ENCODE data around the gene GSTA4. TPM values are rescaled to one million over a fixed set of nuclear protein-coding genes. Genes with fewer than 3 reads are reported as not detected.

GSTA4 gene
- total and polyA plus RNA-seq, 2 of the 13 experiments (the other 11 are each of a cell fraction or from before 2014, with no cell fraction given) = 34.1 to 53.6 TPM

DNA sequence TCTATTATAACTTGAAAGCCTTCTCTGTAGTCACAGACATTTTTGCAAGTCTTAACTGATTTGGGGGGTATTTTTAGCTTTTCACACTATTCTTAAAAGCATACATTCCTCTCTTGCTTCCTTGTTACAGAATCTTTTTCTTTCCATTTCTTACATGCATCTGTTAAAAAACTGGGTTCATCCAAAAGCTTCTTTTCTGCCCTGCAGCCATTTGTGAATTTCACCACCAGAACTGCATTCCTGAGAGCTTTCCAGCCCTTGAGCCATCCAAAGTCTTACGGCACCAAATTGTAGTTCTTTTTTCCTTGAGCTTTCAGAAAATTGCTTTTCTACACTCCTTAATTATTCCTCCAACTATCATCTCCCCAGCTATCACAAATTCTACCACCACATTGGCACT, 19.7 kb upstream of the GSTA4 start:
- peaks cover 30 to 85% of the 10 kb centered on the region in 2 experiments for H3K36me3 ChIP-seq (replicated peaks in 1 of 2; ENCODE audit: control insufficient read depth in 1 of 2, insufficient read depth in 2 of 2, low read length in 2 of 2)
- H3K9me3 ChIP-seq (ENCODE audit: low read length) = no peaks in the 10 kb centered on the region
- peaks cover 12% of the 10 kb centered on the region for H3K4me1 ChIP-seq (ENCODE audit: insufficient read depth, low read length)
- in situ Hi-C loops (cut with HindIII; ENCODE audit: extremely low pct_ligation_motif_present, low pct_unique_long_range_greater_than_20kb) = no loop called here
- no peak overlapping the region for H3K27ac ChIP-seq (ENCODE audit: extremely low read length, insufficient read depth, low read length)
- intact Hi-C loops (cut with micrococcal nuclease; ENCODE audit: unreplicated experiment) = no loop called here
- ChIA-PET POLR2A (no interaction called here), CTCF (ENCODE audit: low intra/inter-chr PET ratio, low total read pairs) (no interaction called here)
- H4K20me1 ChIP-seq (ENCODE audit: insufficient read depth, low read length) = no peaks in the 10 kb centered on the region
- H3K4me2 ChIP-seq (ENCODE audit: low read depth, low read length) = no peak overlapping the region
- BruUV-seq (replicated peaks) = no TSS peak
- no peak overlapping the region for H2AFZ ChIP-seq (ENCODE audit: low read length)
- TF ChIP-seq ZNF766 (CRISPR knock-in tag; IDR thresholded peaks at IDR 0.05; ENCODE audit: borderline replicate concordance) (no peak), FOSL1 (CRISPR knock-in tag; IDR thresholded peaks at IDR 0.05; ENCODE audit: borderline replicate concordance) (no peak)
- H3K79me2 ChIP-seq (ENCODE audit: insufficient read depth, low read length) = no peaks in the 10 kb centered on the region
- ATAC-seq (no peak), DNase-seq (ENCODE audit: low spot score) (no peak), FAIRE-seq (no peak)
- no peak overlapping the region for H3K4me3 ChIP-seq (replicated peaks in 1 of 3; ENCODE audit: insufficient read depth in 1 of 3, low read depth in 2 of 3, low read length in 3 of 3)
- H3K27me3 ChIP-seq (ENCODE audit: control insufficient read depth in 1 of 2, insufficient read depth in 2 of 2, low read length in 2 of 2) = no peaks in the 10 kb centered on the region
- whole genome bisulfite sequencing (ENCODE audit: low lambda C conversion rate) = 98% methylated on average over 1 of the region's 1 CpG
- H3K9ac ChIP-seq (ENCODE audit: insufficient read depth, low read depth, low read length) = no peak overlapping the region

DNA sequence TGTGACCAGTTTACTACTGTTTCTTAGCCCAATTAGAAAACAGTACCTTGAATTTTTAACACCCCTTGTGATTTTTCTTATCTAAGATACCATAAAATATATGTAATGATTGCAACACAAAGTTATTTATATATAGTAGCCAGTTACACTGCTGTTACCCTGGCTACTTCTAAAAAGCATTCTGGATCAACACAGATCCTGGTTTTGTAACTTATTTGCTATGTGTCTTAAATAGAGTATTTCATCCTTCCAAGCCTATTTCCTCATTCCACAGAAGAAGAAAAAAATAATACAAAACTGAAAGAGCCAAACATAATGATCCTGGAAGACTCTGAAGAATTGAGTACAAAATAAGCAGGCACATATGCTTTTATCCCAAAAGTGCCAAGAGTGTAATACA, 19.0 kb upstream of the GSTA4 start:
- no peak overlapping the region for H3K9ac ChIP-seq (ENCODE audit: insufficient read depth, low read depth, low read length)
- H3K79me2 ChIP-seq (ENCODE audit: insufficient read depth, low read length) = no peaks in the 10 kb centered on the region
- no peaks in the 10 kb centered on the region for H3K9me3 ChIP-seq (ENCODE audit: low read length)
- in situ Hi-C loops (cut with HindIII; ENCODE audit: extremely low pct_ligation_motif_present, low pct_unique_long_range_greater_than_20kb) (no loop called here), intact Hi-C loops (cut with micrococcal nuclease; ENCODE audit: unreplicated experiment) (no loop called here)
- ChIA-PET CTCF (ENCODE audit: low intra/inter-chr PET ratio, low total read pairs) (no interaction called here), POLR2A (no interaction called here)
- no peak overlapping the region for H3K4me2 ChIP-seq (ENCODE audit: low read depth, low read length)
- peaks cover 32 to 92% of the 10 kb centered on the region in 2 experiments for H3K36me3 ChIP-seq (replicated peaks in 1 of 2; ENCODE audit: control insufficient read depth in 1 of 2, insufficient read depth in 2 of 2, low read length in 2 of 2)
- no peak overlapping the region for H2AFZ ChIP-seq (ENCODE audit: low read length)
- no peak for TF ChIP-seq IKZF4 (CRISPR knock-in tag; IDR thresholded peaks at IDR 0.05; ENCODE audit: borderline replicate concordance, low read depth, not compliant biosample characterization)
- no peak for TF ChIP-seq JDP2 (CRISPR knock-in tag; IDR thresholded peaks at IDR 0.05; ENCODE audit: borderline replicate concordance)
- TF ChIP-seq, protein P1, sequence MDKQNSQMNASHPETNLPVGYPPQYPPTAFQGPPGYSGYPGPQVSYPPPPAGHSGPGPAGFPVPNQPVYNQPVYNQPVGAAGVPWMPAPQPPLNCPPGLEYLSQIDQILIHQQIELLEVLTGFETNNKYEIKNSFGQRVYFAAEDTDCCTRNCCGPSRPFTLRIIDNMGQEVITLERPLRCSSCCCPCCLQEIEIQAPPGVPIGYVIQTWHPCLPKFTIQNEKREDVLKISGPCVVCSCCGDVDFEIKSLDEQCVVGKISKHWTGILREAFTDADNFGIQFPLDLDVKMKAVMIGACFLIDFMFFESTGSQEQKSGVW (CRISPR knock-in tag; IDR thresholded peaks at IDR 0.05; ENCODE audit: borderline replicate concordance) = no peak
- TF ChIP-seq ZBTB20 (CRISPR knock-in tag; IDR thresholded peaks at IDR 0.05; ENCODE audit: borderline replicate concordance, low read depth) = no peak
- no peak for TF ChIP-seq ZNF350 (CRISPR knock-in tag; IDR thresholded peaks at IDR 0.05; ENCODE audit: borderline replicate concordance, low read depth)
- no peak for TF ChIP-seq SMAD3 (CRISPR knock-in tag; IDR thresholded peaks at IDR 0.05)
- TF ChIP-seq, protein P2, sequence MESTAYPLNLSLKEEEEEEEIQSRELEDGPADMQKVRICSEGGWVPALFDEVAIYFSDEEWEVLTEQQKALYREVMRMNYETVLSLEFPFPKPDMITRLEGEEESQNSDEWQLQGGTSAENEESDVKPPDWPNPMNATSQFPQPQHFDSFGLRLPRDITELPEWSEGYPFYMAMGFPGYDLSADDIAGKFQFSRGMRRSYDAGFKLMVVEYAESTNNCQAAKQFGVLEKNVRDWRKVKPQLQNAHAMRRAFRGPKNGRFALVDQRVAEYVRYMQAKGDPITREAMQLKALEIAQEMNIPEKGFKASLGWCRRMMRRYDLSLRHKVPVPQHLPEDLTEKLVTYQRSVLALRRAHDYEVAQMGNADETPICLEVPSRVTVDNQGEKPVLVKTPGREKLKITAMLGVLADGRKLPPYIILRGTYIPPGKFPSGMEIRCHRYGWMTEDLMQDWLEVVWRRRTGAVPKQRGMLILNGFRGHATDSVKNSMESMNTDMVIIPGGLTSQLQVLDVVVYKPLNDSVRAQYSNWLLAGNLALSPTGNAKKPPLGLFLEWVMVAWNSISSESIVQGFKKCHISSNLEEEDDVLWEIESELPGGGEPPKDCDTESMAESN (CRISPR knock-in tag; conservative IDR thresholded peaks at IDR 0.05) = no peak
- no peak for TF ChIP-seq EZH2 (conservative IDR thresholded peaks at IDR 0.05; ENCODE audit: low read depth, low read length)
- no peak for TF ChIP-seq KLF6 (CRISPR knock-in tag; IDR thresholded peaks at IDR 0.05)
- TF ChIP-seq JUN (CRISPR knock-in tag; IDR thresholded peaks at IDR 0.05) = no peak
- TF ChIP-seq ZNF564 (CRISPR knock-in tag; IDR thresholded peaks at IDR 0.05) = no peak
- no peak for TF ChIP-seq ZBTB21 (CRISPR knock-in tag; IDR thresholded peaks at IDR 0.05)
- TF ChIP-seq ELF3 (CRISPR knock-in tag; IDR thresholded peaks at IDR 0.05) = no peak
- no peak for TF ChIP-seq CCAR2 (optimal IDR thresholded peaks at IDR 0.05; ENCODE audit: low read depth, low read length)
- no peak for TF ChIP-seq CCDC6 (CRISPR knock-in tag; IDR thresholded peaks at IDR 0.05)
- TF ChIP-seq KMT2B (CRISPR knock-in tag; IDR thresholded peaks at IDR 0.05) = no peak
- TF ChIP-seq CEBPG (CRISPR knock-in tag; IDR thresholded peaks at IDR 0.05) = no peak
- TF ChIP-seq ARNTL (CRISPR knock-in tag; IDR thresholded peaks at IDR 0.05) = no peak
- DNase-seq (ENCODE audit: low spot score) (no peak), ATAC-seq (no peak), FAIRE-seq (no peak)
- H3K4me3 ChIP-seq (replicated peaks in 1 of 3; ENCODE audit: insufficient read depth in 1 of 3, low read depth in 2 of 3, low read length in 3 of 3) = no peak overlapping the region
- H3K27ac ChIP-seq (ENCODE audit: extremely low read length, insufficient read depth, low read length) = no peak overlapping the region
- H3K27me3 ChIP-seq (ENCODE audit: control insufficient read depth in 1 of 2, insufficient read depth in 2 of 2, low read length in 2 of 2) = no peaks in the 10 kb centered on the region
- BruUV-seq (replicated peaks) = no TSS peak
- H4K20me1 ChIP-seq (ENCODE audit: insufficient read depth, low read length) = no peaks in the 10 kb centered on the region
- peaks cover 12% of the 10 kb centered on the region for H3K4me1 ChIP-seq (ENCODE audit: insufficient read depth, low read length)
